A549 treated with AZD9567 at 1 μM for 4 hours (cell line): ENCODE results near the gene ZNF714. TPM values are rescaled to one million over a fixed set of nuclear protein-coding genes. Genes with fewer than 3 reads are reported as not detected.

Experiments
- total RNA-seq: library from RNA; stranded (reverse); fragments of 200-300 nt; extraction: Qiagen RNA extraction; gene quantifications from 5 replicates; pipeline ENCODE4 v1.2.3, GENCODE V29; 2022; ENCODE audit not compliant: insufficient read depth

The ZNF714 gene
- 2.9 to 5.0 TPM (median 3.7 TPM) in 5 replicates for total RNA-seq

DNA sequence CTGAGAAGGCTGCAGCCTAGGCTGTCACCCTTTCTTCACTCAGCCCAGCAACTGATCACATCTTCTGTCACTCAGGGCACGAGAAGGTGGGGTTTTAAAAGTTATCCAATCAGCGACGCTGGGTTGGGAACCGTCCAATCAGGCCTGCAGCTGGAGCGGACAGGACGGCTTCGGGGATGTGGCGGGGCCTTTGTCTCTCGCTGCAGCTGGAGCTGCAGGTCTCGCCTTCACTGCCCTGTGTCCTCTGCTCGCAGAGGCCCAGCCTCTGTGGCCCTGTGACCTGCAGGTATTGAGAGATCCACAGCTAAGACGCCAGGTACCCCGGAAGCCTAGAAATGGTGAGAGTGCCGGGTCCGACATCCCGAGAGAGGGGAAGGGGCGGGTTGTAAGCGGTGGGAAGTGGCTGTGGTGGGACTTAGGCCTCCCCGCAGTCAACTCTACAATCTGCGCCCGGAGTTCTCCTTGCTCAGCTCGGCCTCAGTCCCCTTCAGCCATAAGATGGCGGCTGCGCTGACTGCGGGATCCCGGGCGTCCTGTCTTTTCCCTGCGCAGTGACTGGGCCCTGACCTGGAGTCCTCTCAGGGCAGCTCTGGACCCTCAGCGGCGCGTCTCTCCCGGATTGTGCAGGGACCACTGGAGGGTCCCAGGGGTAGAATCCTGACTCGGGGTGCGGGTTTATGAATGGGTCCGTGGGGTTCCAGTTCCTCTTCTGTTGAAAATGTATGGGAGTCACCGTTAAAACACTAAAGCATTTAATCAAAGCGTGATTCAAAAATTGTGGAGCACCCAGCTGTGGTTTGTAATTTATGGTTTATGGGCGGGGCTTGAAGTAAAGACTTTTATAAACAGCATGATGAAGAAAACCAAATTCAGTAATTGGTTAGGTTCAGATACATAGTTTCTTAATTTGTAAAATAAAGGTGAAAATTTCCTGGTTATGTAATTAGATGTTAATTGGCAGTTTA is at the start of gene ZNF714:
Gene ZNF714 (plus strand): TSS at position 193 of the 965 bp plus-strand sequence. CDS start 16,066 bp downstream, outside the sequence.

DNA sequence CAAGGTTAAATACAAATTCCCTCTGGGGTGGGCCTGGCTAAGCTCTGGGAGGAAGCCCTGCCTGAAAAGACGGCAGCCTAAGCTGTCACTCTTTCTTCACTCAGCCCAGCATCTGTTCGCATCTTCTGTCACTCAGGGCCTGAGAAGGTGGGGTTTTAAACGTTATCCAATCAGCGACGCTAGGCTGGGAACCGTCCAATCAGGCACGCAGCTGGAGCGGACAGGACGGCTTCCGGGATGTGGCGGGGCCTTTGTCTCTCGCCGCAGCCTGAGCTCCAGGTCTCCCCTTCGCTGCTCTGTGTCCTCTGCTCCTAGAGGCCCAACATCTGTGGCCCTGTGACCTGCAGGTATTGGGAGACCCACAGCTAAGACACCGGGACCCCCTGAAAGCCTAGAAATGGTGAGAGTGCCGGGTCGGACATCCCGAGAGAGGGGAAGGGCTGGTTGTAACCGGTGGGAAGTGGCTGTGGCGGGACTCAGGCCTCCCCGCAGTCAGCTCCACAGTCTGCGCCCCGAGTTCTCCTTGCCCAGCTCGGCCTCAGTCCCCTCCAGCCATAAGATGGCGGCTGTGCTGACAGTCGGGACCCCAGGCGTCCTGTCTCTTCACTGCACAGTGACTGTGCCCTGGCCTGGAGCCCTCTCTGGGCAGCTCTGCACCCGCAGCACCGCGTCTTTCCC is 59.9 kb downstream of the ZNF714 start, which contains the start of gene ZNF431:
Gene ZNF431 (plus strand): TSS at position 254 of the 678 bp plus-strand sequence. CDS start 144 bp downstream, at position 398.

Other genes starting within 250 kb of the ZNF714 start
- 0.03 to 0.09 TPM (median 0.08 TPM) in 4 of 5 replicates, not detected in the other for gene ZNF85, start 159.0 kb upstream of the ZNF714 start, total RNA-seq
- gene ZNF430, start 61.5 kb upstream of the ZNF714 start, total RNA-seq: 1.6 to 2.7 TPM (median 2.1 TPM) in 5 replicates
- 3.1 to 5.3 TPM (median 4.5 TPM) in 5 replicates for gene ZNF431, start 59.8 kb downstream of the ZNF714 start, total RNA-seq
- 0.79 to 1.2 TPM (median 0.96 TPM) in 5 replicates for gene ZNF708, start 247.2 kb downstream of the ZNF714 start, total RNA-seq